Measurements from ENCODE around the gene DYRK1A.

Gene DYRK1A

DNA sequence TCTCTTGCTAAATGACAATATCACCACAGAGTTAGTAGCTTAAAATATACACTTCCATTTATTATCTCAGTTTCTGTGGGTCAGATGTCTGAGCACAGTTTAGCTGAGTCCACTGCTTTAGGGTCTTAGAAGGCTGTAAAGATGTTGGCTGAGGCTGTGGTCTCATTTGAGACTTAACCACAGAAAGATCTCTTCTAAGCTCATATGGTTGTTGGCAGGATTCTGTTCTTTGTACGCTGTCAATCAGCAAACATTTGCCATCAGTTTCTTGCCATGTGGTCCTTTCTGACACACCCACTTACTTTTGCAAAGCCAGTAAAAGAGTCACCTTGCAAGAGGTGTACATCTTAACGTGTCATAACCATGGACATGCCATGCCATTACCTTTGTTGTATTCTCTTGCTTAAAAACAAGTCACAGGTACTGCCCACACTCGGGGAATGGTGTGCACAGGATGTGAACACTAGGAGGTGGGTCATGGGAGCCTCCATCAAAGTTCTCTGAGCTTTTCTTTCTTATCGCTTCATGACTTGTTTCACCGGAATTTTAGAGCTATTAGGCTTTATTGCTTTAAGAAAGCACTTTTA lies 18.7 kb downstream of the DYRK1A start:
- DNase-seq (ENCODE audit: low spot score), result no peak

DNA sequence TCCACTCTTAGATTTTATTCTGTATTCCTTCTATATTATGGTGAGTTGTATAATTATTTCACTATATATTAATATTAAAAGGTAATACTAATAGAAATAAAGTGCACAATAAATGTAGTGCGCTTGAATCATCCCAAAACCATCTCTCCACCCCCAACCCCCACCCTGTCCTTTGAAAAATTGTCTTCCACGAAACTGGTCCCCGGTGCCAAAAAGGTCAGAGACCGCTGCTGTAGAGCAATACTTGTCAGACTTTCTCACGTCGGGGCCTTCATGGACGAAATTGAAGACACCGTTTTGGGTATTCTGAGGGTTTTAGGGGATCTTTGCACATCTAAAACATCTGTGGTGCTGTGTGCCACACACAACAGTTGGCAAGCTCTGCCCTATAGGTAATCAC lies 19.6 kb downstream of the DYRK1A start:
- DNase-seq (ENCODE audit: low spot score), result no peak

DNA sequence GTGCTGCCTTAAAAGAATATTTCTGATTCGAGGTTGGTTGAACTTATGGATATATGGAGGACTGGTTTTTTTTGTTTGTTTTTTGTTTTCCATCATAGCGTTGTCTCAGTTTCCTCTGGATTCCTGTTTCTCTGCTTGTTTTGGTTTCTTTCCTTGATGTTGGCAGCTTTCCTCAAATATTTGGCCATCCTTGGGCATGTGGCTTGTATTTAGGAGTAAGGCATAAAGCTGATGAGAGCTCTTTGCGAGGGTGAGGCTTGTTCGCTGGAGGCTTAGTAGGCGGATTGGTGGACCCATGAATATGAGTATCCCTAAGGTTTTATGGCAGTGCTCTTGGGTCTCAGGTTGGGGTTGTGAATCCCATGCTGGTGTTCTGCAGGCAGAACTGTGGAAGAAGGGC lies 22.9 kb downstream of the DYRK1A start:
- no peak for DNase-seq (ENCODE audit: low spot score)

DNA sequence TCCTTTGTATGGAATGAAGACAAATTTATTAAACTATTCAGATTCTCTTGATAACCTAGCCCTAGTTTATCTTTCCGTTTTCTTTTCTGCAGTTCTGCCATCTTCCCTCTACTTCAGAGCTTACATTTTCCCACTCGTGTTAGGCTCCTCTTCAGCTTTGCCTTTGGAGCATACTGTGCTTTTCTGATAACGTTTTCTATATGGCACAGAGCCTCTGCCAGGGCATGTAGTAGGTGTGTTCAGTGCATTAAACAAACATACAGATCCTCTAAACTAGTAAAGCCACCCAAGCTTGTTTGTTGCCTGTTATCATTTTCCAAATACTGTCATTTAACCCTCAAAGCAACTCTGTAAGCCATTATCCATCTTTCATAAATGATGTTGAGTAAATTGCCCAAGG lies 25.1 kb downstream of the DYRK1A start:
- DNase-seq (ENCODE audit: low spot score), result no peak

DNA sequence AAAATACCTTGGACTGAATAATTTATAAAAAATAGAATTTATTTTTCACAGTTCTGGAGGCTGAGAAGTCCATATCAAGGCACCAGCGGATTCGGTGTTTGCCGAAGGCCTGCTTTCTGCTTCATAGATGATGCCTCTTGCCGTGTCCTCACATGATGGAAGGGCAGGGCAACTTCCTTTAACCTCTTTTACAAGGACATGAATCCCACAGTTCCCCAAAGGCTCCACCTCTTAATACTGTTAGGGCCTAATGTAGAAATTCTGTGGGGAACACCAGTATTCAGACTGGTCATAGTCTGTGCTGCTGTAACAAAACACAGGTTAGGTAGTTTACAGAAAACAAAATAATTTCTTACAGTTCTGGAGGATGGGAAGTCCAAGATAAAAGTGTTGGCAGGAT lies 25.9 kb downstream of the DYRK1A start:
- no peak for DNase-seq (ENCODE audit: low spot score)

DNA sequence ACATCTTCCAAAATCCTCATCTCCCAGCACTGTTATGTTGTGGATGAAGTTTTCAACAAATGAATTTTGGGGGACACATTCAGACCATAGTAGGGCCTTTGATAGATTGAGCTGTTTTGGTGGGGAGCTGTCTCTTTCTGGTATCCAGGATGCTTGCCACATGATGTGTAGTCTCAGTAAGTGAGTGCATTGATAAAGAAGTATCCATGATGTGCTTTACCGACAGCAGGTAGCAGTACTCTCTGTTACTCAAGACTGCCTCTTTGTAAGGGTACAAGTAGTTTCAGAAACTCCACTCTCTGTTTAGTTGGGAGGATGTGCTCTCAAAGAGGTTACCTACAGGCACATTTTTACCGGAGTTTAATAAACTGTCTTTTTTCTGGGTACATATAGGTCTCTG lies 26.5 kb downstream of the DYRK1A start:
- no peak for DNase-seq (ENCODE audit: low spot score)

DNA sequence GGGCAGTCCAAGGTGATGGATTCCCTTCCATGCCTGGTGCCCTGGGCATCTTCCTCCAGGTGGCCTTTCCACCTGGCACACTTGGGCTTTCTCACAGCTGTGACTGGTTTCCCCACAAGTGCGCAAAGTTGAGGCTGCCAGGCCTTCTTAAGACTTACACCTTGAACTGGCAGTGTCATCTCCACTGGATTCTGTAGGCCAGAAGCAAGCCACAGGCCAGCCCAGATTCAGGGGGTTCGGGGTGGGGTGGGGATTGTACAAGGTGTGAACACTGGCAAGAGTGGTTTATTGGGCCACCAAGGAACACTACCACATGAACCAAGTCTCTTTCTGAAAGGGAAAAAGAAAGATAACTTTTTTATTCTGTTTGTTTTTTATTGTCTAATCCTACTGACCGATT lies 27.2 kb downstream of the DYRK1A start:
- no peak for DNase-seq (ENCODE audit: low spot score)

DNA sequence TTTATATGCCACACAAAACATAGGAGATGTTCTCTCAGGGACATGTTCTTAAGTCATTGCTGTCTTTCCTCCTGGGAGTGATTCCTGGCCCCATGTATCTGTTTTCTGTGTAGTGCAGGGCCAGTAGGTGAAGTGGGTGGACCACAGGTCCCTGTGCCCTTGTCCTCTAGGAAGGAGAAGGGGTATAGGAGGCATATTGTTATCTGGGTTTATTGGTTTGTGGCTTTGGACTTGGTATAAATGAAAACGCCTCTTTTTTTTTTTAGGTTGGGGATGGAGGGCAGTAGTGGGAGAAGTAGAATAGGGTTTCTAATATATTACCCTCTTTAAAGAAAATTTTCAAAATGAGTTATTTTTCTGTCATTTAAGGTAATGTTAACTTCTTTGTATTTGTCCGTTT lies 29.4 kb downstream of the DYRK1A start:
- no peak for DNase-seq (ENCODE audit: low spot score)

DNA sequence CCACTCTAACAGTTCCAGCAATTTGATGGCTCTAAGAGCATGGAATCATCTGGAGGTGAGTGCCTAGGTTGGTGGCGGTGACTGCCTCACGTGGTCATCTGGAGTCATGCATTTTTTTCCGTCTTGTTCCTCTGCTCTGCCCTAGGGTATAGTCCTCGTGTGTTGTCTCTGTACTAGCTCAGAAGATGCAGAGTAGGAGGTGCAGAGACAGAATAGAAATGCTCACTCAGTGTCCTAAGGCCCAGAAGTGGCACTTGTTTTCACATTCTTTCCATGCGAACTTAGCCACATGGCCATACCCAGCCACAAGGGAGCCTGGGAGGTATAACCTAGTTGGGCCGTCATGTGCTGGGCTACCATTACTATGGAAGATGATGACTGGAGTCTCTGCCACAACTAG lies 30.3 kb downstream of the DYRK1A start:
- no peak for DNase-seq (ENCODE audit: low spot score)

DNA sequence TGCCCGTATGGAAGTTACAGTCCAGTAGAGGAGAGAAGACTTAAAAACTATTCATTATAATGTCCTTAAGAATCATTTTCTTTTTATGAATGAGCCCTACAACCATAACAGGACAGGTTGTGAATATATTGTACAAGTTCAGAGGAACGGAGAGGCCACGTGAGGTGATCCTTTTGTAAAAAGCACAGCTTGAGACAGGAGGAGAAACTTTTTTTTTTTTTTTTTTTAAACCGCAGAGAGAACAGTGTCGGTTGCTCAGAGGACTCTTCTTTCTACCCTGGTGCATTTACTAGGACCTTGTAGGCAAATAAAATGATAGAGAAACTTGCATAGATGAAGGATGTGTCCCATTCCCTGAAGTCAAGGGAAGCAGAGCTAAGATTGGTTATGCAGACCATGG lies 32.1 kb downstream of the DYRK1A start:
- no peak for DNase-seq (ENCODE audit: low spot score)

DNA sequence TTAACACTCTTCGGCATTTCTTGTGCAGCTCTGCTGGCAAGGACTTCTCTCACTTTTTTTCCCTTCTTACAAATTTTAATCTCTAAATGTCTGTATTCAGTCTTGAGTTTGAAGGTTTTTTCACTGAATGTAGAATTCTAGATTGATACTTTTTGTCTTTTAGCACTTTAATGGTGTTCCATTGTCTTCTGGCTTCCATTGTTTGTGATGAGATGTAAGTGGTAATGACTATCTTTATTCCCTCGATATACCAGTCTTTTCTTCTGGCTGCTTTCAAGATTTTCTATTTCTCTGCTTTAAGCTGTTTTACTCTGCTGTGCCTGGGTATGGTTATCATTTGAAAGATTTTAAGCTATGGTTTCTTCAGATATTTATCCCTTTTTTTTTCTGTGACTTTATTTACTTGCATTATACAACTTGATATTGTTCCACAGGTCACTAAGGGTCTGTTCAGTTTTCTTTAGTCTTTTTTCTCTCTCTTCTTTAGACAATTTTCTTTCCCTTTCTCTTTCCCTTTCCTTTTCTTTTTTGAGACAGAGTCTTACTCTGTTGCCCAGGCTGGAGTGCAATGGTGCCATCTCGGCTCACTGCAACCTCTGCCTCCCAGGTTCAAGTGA lies 35.8 kb downstream of the DYRK1A start:
- no peak for DNase-seq (ENCODE audit: low spot score)

DNA sequence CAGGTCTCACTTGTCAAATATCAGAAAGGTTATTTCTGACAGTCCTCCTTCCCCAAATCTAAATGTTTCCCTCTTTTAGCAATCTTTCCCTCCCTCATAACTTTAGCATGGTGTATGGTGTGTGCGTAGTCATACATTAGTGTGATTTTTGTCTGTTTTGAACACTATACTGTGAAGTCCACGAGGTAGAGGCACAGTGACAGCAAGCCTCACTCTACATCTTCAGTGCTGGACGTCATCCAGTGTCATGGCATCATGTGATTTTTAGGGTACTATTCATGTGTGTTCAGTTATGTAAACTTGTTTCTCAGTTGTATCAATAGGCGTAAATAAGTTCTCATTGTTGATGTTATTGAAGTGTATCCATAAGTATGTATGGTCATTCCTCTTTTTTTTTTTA lies 39.1 kb downstream of the DYRK1A start:
- no peak for DNase-seq (ENCODE audit: low spot score)

DNA sequence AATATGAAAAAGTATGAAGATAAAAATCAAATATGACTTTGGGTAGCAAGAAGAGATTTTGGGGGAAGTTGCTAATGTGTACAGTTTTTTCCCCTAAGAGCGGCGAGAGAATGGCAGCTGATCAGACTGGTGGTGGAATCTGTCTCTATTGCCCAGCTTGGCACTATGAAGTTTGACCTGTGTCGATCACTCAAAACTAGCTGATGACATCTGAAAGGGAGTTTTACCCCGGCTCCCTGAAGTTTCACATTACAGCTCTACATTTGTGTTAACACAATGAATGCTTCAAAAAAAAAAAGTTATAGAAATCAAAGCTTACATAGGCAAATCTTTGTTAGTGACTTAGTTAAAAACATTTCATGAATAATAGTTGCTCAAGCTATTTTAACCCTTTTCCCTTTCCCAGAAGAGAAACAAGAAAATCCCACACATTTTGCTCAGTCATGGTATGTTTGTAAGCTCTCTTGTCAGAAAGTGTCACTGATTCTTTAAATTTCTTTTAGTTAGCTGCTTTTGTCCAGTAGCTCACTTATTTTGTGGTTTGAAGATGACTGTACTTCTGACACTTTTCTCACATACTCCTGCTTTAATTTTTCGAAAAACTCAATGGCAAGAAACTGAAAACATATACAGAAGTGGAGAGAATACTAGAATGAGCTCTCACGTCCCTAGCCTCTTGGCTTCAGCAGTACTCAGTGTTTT lies 41.3 kb downstream of the DYRK1A start:
- DNase-seq (ENCODE audit: low spot score), result no peak

DNA sequence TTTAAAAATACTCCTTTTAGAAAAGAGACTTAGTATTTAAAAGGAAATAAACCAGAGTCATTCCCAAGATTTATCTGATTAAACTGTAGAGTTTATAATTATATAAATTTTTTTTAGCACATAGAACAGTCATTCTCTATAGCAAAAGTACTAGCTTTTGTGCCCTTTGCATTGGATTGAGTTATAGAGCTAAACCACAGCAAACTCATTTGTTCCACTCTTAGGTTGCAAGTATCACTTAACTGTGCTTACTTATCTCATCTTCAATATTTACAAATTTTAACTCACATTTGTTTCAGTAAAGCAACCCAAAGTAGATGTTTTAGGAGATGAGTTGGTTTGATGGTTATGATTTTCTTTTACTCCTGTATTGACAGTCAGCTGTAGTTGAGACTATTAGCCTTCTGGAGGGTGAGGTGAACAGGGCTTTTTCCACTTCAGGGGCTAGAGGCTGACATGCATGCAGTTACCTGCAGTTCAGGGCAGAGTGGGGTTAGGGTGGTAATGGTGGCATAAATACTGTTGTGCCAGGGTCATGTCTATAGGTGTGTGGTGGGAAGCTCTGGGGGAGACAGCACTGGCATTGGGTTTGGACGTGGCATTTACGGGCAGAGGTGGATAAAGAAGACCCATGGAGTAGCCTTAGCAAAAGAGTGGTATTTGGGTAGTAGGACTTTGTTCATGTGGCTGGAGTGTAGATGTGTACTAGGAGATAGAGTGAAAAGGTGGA lies 42.1 kb downstream of the DYRK1A start:
- no peak for DNase-seq (ENCODE audit: low spot score)

DNA sequence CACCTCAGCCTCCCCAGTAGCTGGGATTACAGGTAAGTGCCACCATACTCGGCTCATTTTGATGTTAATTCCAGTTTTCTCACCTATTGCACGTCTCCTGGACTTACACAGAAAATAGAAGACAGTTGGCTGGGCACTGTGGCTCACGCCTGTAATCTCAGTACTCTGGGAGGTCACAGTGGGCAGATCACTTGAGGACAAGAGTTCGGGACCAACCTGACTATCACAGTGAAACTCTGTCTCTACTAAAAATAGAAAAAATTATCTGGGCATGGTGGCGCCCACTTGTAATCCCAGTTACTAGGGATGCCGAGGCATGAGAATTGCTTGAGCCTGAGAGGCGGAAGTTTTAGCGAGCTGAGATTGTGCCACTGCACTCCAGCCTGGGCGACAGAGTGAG lies 44.1 kb downstream of the DYRK1A start:
- DNase-seq (ENCODE audit: low spot score), result no peak

DNA sequence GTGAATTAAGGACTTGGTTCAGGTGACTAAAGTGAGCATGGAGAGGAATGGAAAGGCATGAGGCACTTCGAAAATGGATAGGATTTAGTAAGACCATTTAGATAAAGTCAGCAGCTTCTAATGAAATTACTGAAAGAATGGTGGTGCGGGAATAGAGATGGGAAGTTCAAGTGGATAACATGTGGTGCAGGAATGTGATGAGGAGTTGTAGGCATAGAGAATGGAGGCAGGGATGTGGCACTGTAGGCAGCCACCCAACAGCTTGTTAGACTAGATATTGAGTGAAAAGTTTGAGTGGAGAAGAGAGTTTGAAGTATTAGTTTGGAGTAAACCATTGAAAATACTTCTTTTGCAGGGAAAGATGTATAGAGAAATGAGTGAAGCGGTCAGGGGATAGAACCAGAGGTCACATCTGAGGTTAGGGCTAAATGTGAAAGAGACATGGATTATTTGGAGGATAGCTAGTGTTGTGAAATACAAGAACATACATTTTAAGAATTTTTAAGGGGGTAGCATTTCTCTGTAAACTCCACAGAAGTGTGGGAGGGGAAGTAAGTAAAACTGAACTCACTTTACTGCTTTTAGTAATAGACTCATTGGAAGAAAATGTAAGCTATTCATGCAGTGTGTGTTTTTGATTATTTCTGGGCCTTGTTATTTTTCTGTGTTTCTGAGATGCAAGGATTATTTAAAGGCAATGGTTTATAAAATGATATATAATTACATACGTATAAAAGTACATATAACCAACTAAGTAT lies 46.2 kb downstream of the DYRK1A start:
- no peak for DNase-seq (ENCODE audit: low spot score)

DNA sequence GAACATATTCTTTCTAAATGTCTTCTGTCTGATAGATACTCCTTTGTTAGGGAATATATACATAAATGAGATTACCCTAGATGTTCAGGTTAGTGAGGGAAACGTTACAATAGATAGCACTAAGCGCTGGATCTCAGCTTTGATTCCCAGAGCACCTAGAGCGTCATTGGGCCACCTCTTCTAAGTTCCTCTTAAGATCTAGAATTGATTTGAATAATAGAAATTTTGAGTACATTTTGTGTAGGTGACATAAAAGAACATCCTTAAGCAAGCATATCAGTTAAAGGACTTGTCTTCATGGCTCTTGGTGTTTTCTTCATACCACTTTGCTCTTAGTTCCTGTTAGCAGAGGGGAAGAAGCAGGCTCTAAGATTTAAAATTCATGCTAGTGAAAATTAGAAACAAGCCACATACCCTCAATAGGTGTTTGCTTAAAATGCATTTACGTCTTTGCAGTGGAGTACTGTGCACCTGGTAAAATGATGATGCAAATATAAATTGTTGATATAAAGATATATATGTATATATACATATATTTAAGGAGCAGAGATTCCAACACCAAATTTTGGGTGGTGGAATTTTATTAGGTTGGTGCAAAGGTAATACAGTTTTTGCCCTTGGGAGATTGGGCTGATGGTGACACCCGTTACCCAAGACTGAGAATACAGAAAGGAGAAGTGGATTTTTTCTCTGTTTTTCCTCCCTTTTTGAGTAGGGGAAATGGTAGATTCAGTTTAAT lies 47.1 kb downstream of the DYRK1A start:
- DNase-seq (ENCODE audit: low spot score), result no peak

DNA sequence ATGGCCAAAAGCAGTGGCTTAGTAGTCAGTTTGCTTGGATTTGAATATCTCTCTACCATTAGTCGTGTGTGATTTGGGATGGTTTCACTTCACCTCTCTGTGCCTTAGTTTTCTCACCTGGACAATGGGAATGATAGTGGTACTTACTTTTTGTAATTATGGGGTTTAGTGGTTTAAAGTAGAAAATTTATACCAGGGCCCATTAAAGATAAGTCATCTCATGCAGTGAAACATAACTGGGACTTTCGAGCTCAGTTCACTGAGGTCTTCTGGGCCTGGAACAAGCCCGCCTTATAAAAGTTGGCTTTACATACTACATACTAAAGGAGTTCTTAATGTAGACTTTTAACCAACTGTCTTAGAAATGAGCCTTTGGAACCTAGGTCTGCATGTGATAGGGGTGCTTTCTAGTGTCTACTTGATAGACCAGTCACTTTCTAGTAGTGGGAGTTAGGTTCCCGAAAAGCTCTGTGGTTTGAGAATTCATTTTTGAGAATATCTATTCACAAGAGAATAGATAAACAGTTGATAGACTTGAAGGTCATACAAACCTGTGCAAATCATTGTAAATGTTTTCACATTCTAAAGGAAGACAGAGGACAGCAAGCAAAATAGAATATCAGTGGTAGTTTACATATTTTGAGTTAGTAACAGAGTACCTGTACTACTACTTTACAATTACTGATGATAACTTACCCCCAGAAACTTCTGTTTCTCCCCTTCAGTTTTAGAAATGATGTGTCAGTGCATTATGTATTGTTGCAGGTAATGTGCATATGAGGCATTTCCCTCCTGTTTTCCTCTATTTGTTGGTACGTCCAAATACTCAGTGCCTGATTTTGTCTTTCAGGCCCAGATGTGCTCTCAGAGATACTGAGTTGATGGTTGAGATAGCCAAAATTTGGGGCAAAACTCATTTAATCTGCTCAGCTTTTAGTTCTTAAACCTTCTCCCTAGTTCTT lies 48.0 kb downstream of the DYRK1A start:
- no peak for DNase-seq (ENCODE audit: low spot score)

DNA sequence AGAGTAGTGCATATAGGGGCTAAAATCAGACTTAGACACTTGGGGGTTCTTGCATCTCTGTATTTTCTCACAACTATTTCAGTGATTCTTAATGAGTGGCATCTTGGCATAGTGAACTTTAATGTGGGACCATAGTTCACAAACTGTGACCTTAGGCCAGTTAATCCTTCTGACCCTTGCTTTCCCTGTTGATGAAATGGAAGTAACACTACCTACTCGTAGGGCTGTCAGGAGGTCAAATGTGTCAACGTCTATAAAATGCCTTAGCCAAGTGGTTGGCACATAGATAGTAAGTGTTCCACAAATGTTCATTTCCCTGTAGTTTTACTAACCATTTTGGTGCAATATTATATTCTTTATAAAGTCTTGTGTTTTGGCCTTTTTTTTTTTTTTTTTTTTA lies 49.4 kb downstream of the DYRK1A start:
- no peak for DNase-seq (ENCODE audit: low spot score)

DNA sequence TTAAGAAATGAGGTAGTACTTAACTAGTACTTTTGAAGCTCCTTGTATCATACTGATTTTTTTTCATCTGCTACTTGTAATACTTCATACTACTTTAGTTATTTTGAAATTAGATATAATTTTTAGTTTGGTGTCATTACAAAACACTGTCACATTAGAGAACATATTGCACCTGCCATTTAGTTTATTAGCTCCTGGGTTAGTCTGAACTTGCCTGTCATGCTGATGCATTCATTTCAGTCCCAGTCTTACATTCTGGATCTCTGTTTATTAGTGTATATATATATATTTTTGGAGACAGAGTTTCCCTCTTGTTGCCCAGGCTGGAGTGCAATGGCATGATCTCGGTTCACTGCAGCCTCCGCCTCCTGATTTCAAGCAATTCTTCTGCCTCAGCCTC lies 50.3 kb downstream of the DYRK1A start:
- no peak for DNase-seq (ENCODE audit: low spot score)
